Neural cell (in vitro differentiated cells): ENCODE measurements around the gene PTER. TPM values are rescaled to one million over a fixed set of nuclear protein-coding genes. Genes with fewer than 3 reads are reported as not detected.

ENCODE experiments used
- H2AFZ ChIP-seq: fragments of 200-600, 300-800 bp; sonication (generic), shearing (Covaris generic); 2 replicates; pipeline ENCODE4 v1.6.0; 2014; ENCODE audit warnings: low read depth, mild to moderate bottlenecking, antibody characterized with exemption, low read length, moderate library complexity
- H3F3A ChIP-seq: fragments of 200-600 bp; shearing (Covaris generic); 2 replicates; pipeline ENCODE4 v1.6.1; 2016; ENCODE audit warnings: mild to moderate bottlenecking, moderate library complexity, mixed read lengths, antibody characterized with exemption, low read length; ENCODE audit not compliant: insufficient read depth, poor library complexity, severe bottlenecking
- H3K27ac ChIP-seq: fragments of 200-600, 300-800 bp; sonication (generic), shearing (Covaris generic); 2 replicates; pipeline ENCODE4 v1.5.1; 2014; ENCODE audit warnings: mild to moderate bottlenecking, low read length, moderate library complexity
- H3K27me3 ChIP-seq: fragments of 300-800, 200-600 bp; sonication (generic), shearing (Covaris generic); 2 replicates; pipeline ENCODE4 v1.6.0; 2014; ENCODE audit warnings: mild to moderate bottlenecking, low read depth, low read length, moderate library complexity; ENCODE audit not compliant: insufficient read depth
- H3K36me3 ChIP-seq: fragments of 300-800, 200-600 bp; sonication (generic), shearing (Covaris generic); 2 replicates; pipeline ENCODE4 v1.5.1; 2014; ENCODE audit warnings: mild to moderate bottlenecking, antibody characterized with exemption, low read length, moderate library complexity; ENCODE audit not compliant: insufficient read depth
- H3K4me2 ChIP-seq: fragments of 300-800, 200-600 bp; sonication (generic), shearing (Covaris generic); 2 replicates; pipeline ENCODE4 v1.6.0; 2014; ENCODE audit warnings: mild to moderate bottlenecking, low read length
- H3K4me3 ChIP-seq: fragments of 300-800, 200-600 bp; sonication (generic), shearing (Covaris generic); 2 replicates; pipeline ENCODE4 v1.5.1; 2014; ENCODE audit warnings: mild to moderate bottlenecking, low read length, moderate library complexity
- H3K79me2 ChIP-seq: fragments of 200-600 bp; shearing (Covaris generic); replicated peaks from 2 replicates; pipeline ENCODE4 v1.6.0; 2014; ENCODE audit warnings: mild to moderate bottlenecking, low read length, moderate library complexity; ENCODE audit not compliant: insufficient read depth
- H3K9ac ChIP-seq: fragments of 300-800, 200-600 bp; sonication (generic), shearing (Covaris generic); 2 replicates; pipeline ENCODE4 v1.6.1; 2016; ENCODE audit warnings: mild to moderate bottlenecking, low read length, mixed read lengths
- H3K9me2 ChIP-seq: fragments of 200-600 bp; shearing (Covaris generic); 2 replicates; pipeline ENCODE4 v1.6.1; 2016; ENCODE audit warnings: mild to moderate bottlenecking, low read length, mixed read lengths; ENCODE audit not compliant: insufficient read depth
- H3K9me3 ChIP-seq: fragments of 200-600, 300-800 bp; sonication (generic), shearing (Covaris generic); 2 replicates; pipeline ENCODE4 v1.6.1; 2016; ENCODE audit warnings: mild to moderate bottlenecking, mixed run types, low read length, moderate library complexity, mixed read lengths
- H4K20me1 ChIP-seq: fragments of 200-600 bp; shearing (Covaris generic); 2 replicates; pipeline ENCODE4 v1.6.1; 2016; ENCODE audit warnings: mild to moderate bottlenecking, mixed run types; ENCODE audit not compliant: insufficient read depth
- EP300 ChIP-seq: fragments of 450-650 bp; conservative IDR thresholded peaks from 2 replicates; pipeline ENCODE4 v1.6.1; 2014; ENCODE audit warnings: antibody characterized with exemption, mild to moderate bottlenecking, moderate library complexity; ENCODE audit not compliant: poor library complexity, severe bottlenecking
- EZH2 ChIP-seq: fragments of 200-600, 300-800 bp; shearing (Covaris generic), sonication (generic); IDR thresholded peaks from 2 replicates; pipeline ENCODE4 v1.6.1; 2014; ENCODE audit warnings: antibody characterized with exemption, low read length, borderline replicate concordance, mild to moderate bottlenecking; ENCODE audit not compliant: insufficient read depth, poor library complexity, severe bottlenecking
- MXI1 ChIP-seq: fragments of 450-650 bp; conservative IDR thresholded peaks from 2 replicates; pipeline ENCODE4 v1.6.1; 2014; ENCODE audit warnings: antibody characterized with exemption, mild to moderate bottlenecking; ENCODE audit not compliant: poor library complexity, severe bottlenecking
- POLR2AphosphoS5 ChIP-seq: IDR thresholded peaks from 2 replicates; pipeline ENCODE4 v1.6.1; 2012
- RAD21 ChIP-seq: fragments of 450-650 bp; conservative IDR thresholded peaks from 2 replicates; pipeline ENCODE4 v1.6.1; 2014; ENCODE audit warnings: antibody characterized with exemption, mild to moderate bottlenecking, moderate library complexity
- SMC3 ChIP-seq: fragments of 450-650 bp; conservative IDR thresholded peaks from 2 replicates; pipeline ENCODE4 v1.6.1; 2014; ENCODE audit warnings: antibody characterized with exemption, mild to moderate bottlenecking, moderate library complexity; ENCODE audit not compliant: poor library complexity
- TAF1 ChIP-seq: IDR thresholded peaks from 2 replicates; pipeline ENCODE4 v1.6.1; 2012; ENCODE audit warnings: low read depth
- polyA plus RNA-seq: library from polyadenylated mRNA; depleted of rRNA; stranded (reverse); fragments of >200 nt; gene quantifications from 2 replicates; pipeline ENCODE4 v1.2.3, GENCODE V29; 2014
- TF ChIP-seq, protein P1 (sequence below): fragments of 450-650 bp; IDR thresholded peaks from 2 replicates; pipeline ENCODE4 v1.5.1; 2014; ENCODE audit warnings: antibody characterized with exemption, mild to moderate bottlenecking, moderate library complexity; ENCODE audit not compliant: poor library complexity, severe bottlenecking
- TF ChIP-seq, protein P2 (sequence below): IDR thresholded peaks from 2 replicates; pipeline ENCODE4 v1.6.1; 2012; ENCODE audit warnings: borderline replicate concordance

Gene PTER
- polyA plus RNA-seq, 1 donor from 2014 or later = not detected

- Histone ChIP-seq H3K27ac (no peak overlapping the region), H3K27me3 (no peaks in the 10 kb centered on the region), H3K36me3 (no peaks in the 10 kb centered on the region), H3K9ac (no peak overlapping the region), H3K9me3 (no peaks in the 10 kb centered on the region), H3K4me3 (no peak overlapping the region), H3K4me2 (no peak overlapping the region), H3F3A (no peaks in the 10 kb centered on the region), H3K9me2 (no peaks in the 10 kb centered on the region), H2AFZ (no peak overlapping the region), H4K20me1 (no peaks in the 10 kb centered on the region), H3K79me2 (no peaks in the 10 kb centered on the region)
- TF ChIP-seq, protein P1, sequence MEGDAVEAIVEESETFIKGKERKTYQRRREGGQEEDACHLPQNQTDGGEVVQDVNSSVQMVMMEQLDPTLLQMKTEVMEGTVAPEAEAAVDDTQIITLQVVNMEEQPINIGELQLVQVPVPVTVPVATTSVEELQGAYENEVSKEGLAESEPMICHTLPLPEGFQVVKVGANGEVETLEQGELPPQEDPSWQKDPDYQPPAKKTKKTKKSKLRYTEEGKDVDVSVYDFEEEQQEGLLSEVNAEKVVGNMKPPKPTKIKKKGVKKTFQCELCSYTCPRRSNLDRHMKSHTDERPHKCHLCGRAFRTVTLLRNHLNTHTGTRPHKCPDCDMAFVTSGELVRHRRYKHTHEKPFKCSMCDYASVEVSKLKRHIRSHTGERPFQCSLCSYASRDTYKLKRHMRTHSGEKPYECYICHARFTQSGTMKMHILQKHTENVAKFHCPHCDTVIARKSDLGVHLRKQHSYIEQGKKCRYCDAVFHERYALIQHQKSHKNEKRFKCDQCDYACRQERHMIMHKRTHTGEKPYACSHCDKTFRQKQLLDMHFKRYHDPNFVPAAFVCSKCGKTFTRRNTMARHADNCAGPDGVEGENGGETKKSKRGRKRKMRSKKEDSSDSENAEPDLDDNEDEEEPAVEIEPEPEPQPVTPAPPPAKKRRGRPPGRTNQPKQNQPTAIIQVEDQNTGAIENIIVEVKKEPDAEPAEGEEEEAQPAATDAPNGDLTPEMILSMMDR = no peak
- TF ChIP-seq SMC3 (no peak), EZH2 (no peak), POLR2AphosphoS5 (no peak), RAD21 (no peak), TAF1 (no peak), EP300 (no peak), MXI1 (no peak)
- TF ChIP-seq, protein P2, sequence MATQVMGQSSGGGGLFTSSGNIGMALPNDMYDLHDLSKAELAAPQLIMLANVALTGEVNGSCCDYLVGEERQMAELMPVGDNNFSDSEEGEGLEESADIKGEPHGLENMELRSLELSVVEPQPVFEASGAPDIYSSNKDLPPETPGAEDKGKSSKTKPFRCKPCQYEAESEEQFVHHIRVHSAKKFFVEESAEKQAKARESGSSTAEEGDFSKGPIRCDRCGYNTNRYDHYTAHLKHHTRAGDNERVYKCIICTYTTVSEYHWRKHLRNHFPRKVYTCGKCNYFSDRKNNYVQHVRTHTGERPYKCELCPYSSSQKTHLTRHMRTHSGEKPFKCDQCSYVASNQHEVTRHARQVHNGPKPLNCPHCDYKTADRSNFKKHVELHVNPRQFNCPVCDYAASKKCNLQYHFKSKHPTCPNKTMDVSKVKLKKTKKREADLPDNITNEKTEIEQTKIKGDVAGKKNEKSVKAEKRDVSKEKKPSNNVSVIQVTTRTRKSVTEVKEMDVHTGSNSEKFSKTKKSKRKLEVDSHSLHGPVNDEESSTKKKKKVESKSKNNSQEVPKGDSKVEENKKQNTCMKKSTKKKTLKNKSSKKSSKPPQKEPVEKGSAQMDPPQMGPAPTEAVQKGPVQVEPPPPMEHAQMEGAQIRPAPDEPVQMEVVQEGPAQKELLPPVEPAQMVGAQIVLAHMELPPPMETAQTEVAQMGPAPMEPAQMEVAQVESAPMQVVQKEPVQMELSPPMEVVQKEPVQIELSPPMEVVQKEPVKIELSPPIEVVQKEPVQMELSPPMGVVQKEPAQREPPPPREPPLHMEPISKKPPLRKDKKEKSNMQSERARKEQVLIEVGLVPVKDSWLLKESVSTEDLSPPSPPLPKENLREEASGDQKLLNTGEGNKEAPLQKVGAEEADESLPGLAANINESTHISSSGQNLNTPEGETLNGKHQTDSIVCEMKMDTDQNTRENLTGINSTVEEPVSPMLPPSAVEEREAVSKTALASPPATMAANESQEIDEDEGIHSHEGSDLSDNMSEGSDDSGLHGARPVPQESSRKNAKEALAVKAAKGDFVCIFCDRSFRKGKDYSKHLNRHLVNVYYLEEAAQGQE = no peak
These were observed 11.4 kb upstream of the PTER start for GRCh38 chr10:16425449-16425848.

DNA sequence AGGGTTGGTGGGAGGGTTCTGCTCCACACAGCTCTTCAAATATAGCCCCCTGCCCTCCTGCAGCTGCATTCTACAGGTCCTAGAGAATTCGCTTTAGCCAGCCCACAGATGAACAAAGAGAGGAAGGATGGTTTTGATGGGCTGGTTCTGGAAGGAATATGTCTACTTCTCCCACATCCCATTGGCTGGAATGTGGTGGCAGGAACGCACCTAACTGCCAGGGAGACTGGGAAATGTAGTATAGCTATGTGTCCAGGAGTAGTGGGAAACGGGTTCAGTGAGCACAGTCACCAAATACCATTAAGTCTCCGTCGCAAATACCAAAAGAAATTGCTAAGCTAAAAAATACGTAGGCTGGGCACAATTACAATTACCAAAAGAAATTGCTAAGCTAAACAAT is 7.3 kb upstream of the PTER start:
- H3K4me3 ChIP-seq = no peak overlapping the region
- H3K4me2 ChIP-seq = no peak overlapping the region
- no peaks in the 10 kb centered on the region for H3K79me2 ChIP-seq
- no peaks in the 10 kb centered on the region for H3K9me2 ChIP-seq
- H3K36me3 ChIP-seq = no peaks in the 10 kb centered on the region
- no peaks in the 10 kb centered on the region for H3F3A ChIP-seq
- H2AFZ ChIP-seq = no peak overlapping the region
- H3K27me3 ChIP-seq = no peaks in the 10 kb centered on the region
- H4K20me1 ChIP-seq = no peaks in the 10 kb centered on the region
- no peak overlapping the region for H3K27ac ChIP-seq
- TF ChIP-seq POLR2AphosphoS5 = no peak
- TF ChIP-seq EZH2 = no peak
- TF ChIP-seq RAD21 = no peak
- TF ChIP-seq, protein P1 = no peak
- TF ChIP-seq, protein P2 = no peak
- TF ChIP-seq MXI1 = no peak
- TF ChIP-seq SMC3 = no peak
- TF ChIP-seq TAF1 = no peak
- no peak for TF ChIP-seq EP300
- no peak overlapping the region for H3K9ac ChIP-seq
- H3K9me3 ChIP-seq = no peaks in the 10 kb centered on the region
